Heart right ventricle (tissue), 16 donors: Measurements from ENCODE around the gene PSTPIP1. TPM values are rescaled to one million over a fixed set of nuclear protein-coding genes. Genes with fewer than 3 reads are reported as not detected.

ENCODE experiments used
- ATAC-seq, 8 donors: fragments of 200-7000 bp; cut with Tn5 transposase; one replicate each; pipeline ENCODE4 v1.9.1; 2020; ENCODE audit warnings: mild to moderate bottlenecking in 8 of 8, moderate library complexity in 8 of 8, moderate number of reproducible peaks in 1 of 8
- DNase-seq, 2 donors: peaks; one replicate each; pipeline ENCODE4 v3.0.0-alpha.2; 2020
- H3K27ac ChIP-seq, 10 donors: fragments of 200-600 bp; sonication (generic) in 2 of 10; one replicate each; pipeline versions ENCODE4 v1.5.0 to v1.8.0; 2020 to 2022; ENCODE audit warnings: mild to moderate bottlenecking in 3 of 10
- H3K27me3 ChIP-seq, 7 donors: fragments of 200-600 bp; one replicate each; pipeline ENCODE4 v1.8.0; 2021 to 2022; ENCODE audit warnings: mild to moderate bottlenecking in 2 of 7
- H3K36me3 ChIP-seq, 9 donors: fragments of 200-600 bp; sonication (generic) in 1 of 9; one replicate each; pipeline versions ENCODE4 v1.5.0 to v1.8.0; 2020 to 2022; ENCODE audit warnings: mild to moderate bottlenecking in 2 of 9
- H3K4me1 ChIP-seq, 9 donors: fragments of 200-600 bp; sonication (generic) in 1 of 9; one replicate each; pipeline versions ENCODE4 v1.5.0 to v1.8.0; 2020 to 2022; ENCODE audit warnings: mild to moderate bottlenecking in 4 of 9
- H3K4me3 ChIP-seq, 10 donors: fragments of 200-600 bp; sonication (generic) in 2 of 10; one replicate each; pipeline versions ENCODE4 v1.5.0 to v1.8.0; 2020 to 2022; ENCODE audit warnings: mild to moderate bottlenecking in 7 of 10, moderate library complexity in 2 of 10
- H3K9me3 ChIP-seq, 11 donors: fragments of 200-600 bp in 10 of 11; sonication (generic) in 2 of 11; one replicate each; pipeline versions ENCODE4 v1.5.0 to v1.8.0; 2013 to 2022; ENCODE audit warnings: mild to moderate bottlenecking in 2 of 11, control low read depth in 1 of 11, moderate library complexity in 1 of 11
- WGBS, 2 donors: extraction: QIAGEN DNeasy Blood & Tissue Kit; methylation state at CpG; one replicate each; pipeline ENCODE4 v1.1.7; 2013; ENCODE audit warnings: inconsistent platforms in 1 of 2; 5-methylcytosine and 5-hydroxymethylcytosine counted together
- intact Hi-C, 10 donors: fragments of 100-400 bp; cut with DNase I; formaldehyde crosslinking; loops; one replicate each; pipeline versions ENCODE4 v1.11.1 to v1.14.2; 2022
- polyA plus RNA-seq, 2 donors: library from polyadenylated mRNA; stranded (reverse); fragments of 200-250 nt; gene quantifications; one replicate each; pipeline ENCODE4 v1.2.3, GENCODE V29; 2013
- total RNA-seq, 10 donors: library from RNA; stranded (reverse); fragmentation: NEBNext Ultra II Directional in 3 of 10; extraction: Animal tissue kit (Norgen Biotek cat#: 25700) in 3 of 10; gene quantifications; one replicate each; pipeline versions ENCODE4 v1.2.1 to v1.2.4, GENCODE V29; 2021 to 2023
- TF ChIP-seq, protein P1 (sequence below), 9 donors: fragments of 200-600 bp; sonication (generic) in 2 of 9; IDR thresholded peaks; one replicate each; pipeline versions ENCODE4 v1.5.0 to v1.8.0; 2021 to 2022; ENCODE audit warnings: antibody characterized with exemption in 9 of 9, mild to moderate bottlenecking in 5 of 9, moderate library complexity in 1 of 9
- donor health status: Arrhythmogenic right ventricular cardiomyopathy.
- donor health status: ischemic (EF 13 %, LVEDD 7.1; RV severe dilation, severe dysfunction).
- donor health status: healthy with polysubstance abuse.
- donor health status: DM: no; HTN: yes; CAD: no.
- donor health status: DM: no; HTN: no; CAD: no.
- donor health status: ischemic (EF 25% LVEDD 6.9; RV normal size, moderate dysfunction).
- donor health status: ischemic (EF 25% LVEDD 5.7; RV mildly dilated, moderate dysfunction).
- donor health status: healthy.
- donor health status: DM: yes; HTN: yes; CAD: no.
- donor health status: Ischemic cardiomyopathy.
- donor health status: ischemic (EF 35%, LVEDD 5.7; RV mildly dilated, moderate dysfunction).
- donor health status: nonischemic (EF 11% LVEDD 7.7; RV severe dilation, severe dysfunction).
- donor health status: DM: yes; HTN: yes; CAD: no.
- donor health status: PGD.
- donor health status: ischemic (EF 29% LVEDD 5.4; RV normal size, mild dysfunction).
- donor health status: nonischemic (EF 23%, LVEDD 6.1; RV moderate dilation, normal function).

The PSTPIP1 gene
- total and polyA plus RNA-seq, 12 donors = 1.3 to 10.4 (median 2.9) TPM; not detected in 1

DNA sequence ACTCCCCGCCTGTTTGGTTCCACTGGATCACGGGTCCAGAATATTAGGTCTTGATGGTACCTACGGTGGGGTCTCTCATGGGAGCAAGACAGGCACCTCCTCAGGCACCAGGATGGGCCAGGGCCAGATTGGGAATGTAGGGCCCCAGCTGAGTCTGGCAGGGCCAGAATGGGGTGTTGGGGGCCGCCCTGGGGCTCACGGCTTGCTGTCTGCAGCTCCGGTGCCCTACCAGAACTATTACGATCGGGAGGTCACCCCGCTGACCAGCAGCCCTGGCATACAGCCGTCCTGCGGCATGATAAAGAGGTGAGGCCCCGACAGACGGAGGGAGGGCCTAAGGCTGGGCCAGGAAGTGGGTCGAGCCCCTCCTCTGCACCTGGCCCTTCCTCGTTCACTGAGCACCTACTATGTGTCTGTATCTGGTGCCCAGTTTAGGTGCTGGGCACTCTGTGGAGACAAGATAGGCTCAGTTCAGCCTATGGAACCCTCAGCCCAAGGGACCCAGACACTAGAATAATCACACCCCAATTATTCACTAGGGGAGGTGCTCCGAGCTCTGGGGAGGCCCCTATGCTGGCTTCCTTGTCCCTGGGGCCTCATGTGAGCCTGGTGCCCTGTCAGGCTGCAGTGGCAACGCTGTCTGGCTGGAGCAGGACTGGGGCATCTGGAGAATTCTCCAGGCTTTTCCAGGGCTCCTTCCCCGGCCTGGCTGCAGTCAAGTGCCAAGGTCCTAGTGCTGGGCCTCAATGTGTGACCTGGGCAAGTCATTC, 37.9 kb downstream of the PSTPIP1 start:
- TF ChIP-seq, protein P1, sequence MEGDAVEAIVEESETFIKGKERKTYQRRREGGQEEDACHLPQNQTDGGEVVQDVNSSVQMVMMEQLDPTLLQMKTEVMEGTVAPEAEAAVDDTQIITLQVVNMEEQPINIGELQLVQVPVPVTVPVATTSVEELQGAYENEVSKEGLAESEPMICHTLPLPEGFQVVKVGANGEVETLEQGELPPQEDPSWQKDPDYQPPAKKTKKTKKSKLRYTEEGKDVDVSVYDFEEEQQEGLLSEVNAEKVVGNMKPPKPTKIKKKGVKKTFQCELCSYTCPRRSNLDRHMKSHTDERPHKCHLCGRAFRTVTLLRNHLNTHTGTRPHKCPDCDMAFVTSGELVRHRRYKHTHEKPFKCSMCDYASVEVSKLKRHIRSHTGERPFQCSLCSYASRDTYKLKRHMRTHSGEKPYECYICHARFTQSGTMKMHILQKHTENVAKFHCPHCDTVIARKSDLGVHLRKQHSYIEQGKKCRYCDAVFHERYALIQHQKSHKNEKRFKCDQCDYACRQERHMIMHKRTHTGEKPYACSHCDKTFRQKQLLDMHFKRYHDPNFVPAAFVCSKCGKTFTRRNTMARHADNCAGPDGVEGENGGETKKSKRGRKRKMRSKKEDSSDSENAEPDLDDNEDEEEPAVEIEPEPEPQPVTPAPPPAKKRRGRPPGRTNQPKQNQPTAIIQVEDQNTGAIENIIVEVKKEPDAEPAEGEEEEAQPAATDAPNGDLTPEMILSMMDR (IDR thresholded peaks at IDR 0.05) = no peak
- peaks cover 0 to 93% (median 0%) of the 10 kb centered on the region in 9 donors for H3K36me3 ChIP-seq
- H3K4me3 ChIP-seq = no peak overlapping the region
- 78 to 86% methylated on average over 18 of the region's 18 CpGs for WGBS, 2 donors
- peaks cover 0 to 10% (median 0%) of the 10 kb centered on the region in 7 donors for H3K27me3 ChIP-seq
- DNase-seq (no peak), ATAC-seq (no peak)
- intact Hi-C loops = loop anchor here in 1 of 10 donors (10.0 kb wide), 1 partner anchor 512 kb away; no protein-coding TSS in a partner anchor
- H3K27ac ChIP-seq = no peak overlapping the region
- peaks cover 0 to 17% (median 6%) of the 10 kb centered on the region in 9 donors for H3K4me1 ChIP-seq
- peaks cover 0 to 7% (median 0%) of the 10 kb centered on the region in 11 donors for H3K9me3 ChIP-seq

DNA sequence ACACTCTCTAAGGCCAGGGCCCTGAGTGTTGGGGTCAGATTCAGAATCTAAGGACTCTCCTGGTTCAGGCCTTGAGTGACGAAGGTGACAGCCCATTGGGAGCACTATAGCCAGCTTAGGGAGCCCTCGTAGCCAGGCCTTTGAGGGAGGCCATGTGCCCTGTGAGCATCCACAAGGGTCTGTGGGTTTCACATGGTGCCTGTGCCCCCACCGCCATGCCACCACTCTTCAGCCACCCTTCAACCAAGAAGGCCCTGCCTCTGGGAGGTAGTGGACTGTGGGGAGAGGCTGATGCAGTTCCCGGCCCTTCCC, 38.4 kb downstream of the PSTPIP1 start:
- H3K36me3 ChIP-seq = peaks cover 0 to 90% (median 0%) of the 10 kb centered on the region in 9 donors
- H3K27me3 ChIP-seq = peaks cover 0 to 9% (median 0%) of the 10 kb centered on the region in 7 donors
- 92 to 96% methylated on average over 4 of the region's 4 CpGs for WGBS, 2 donors
- no peak for DNase-seq
- TF ChIP-seq, protein P1 (IDR thresholded peaks at IDR 0.05) = no peak
- H3K4me3 ChIP-seq = no peak overlapping the region
- H3K27ac ChIP-seq = no peak overlapping the region
- H3K9me3 ChIP-seq = peaks cover 0 to 8% (median 0%) of the 10 kb centered on the region in 11 donors
- intact Hi-C loops = loop anchor here in 1 of 10 donors (10.0 kb wide), 1 partner anchor 511 kb away; no protein-coding TSS in a partner anchor
- ATAC-seq = no peak
- peaks cover 0 to 12% (median 3%) of the 10 kb centered on the region in 9 donors for H3K4me1 ChIP-seq

- Histone ChIP-seq H3K9me3 (peaks cover 0 to 14% (median 0%) of the 10 kb centered on the region in 11 donors), H3K27me3 (peaks cover 0 to 8% (median 0%) of the 10 kb centered on the region in 7 donors), H3K4me3 (no peak overlapping the region), H3K27ac (no peak overlapping the region), H3K36me3 (peaks cover 0 to 84% (median 0%) of the 10 kb centered on the region in 9 donors), H3K4me1 (peaks cover 0 to 13% (median 0%) of the 10 kb centered on the region in 9 donors)
- TF ChIP-seq, protein P1 (IDR thresholded peaks at IDR 0.05) = no peak
- intact Hi-C loops = loop anchor here in 1 of 10 donors (10.0 kb wide), 1 partner anchor 511 kb away; no protein-coding TSS in a partner anchor
- no peak for ATAC-seq
- WGBS, 2 donors = 77 to 82% methylated on average over 12 to 13 of the region's 13 CpGs
- peak in 1 of 2 donors; percentile 11 for DNase-seq
These were observed 39.1 kb downstream of the PSTPIP1 start for GRCh38 chr15:77033729-77034671.
